NCI-H2029 treated with DMSO at 0.1 percent for 48 hours (cell line): ENCODE measurements around the gene ZMAT5.

Experiments
- DNase-seq: peaks from one replicate; lab custom pipeline; 2025; lab: John Stamatoyannopoulos, UW

Gene ZMAT5

DNA sequence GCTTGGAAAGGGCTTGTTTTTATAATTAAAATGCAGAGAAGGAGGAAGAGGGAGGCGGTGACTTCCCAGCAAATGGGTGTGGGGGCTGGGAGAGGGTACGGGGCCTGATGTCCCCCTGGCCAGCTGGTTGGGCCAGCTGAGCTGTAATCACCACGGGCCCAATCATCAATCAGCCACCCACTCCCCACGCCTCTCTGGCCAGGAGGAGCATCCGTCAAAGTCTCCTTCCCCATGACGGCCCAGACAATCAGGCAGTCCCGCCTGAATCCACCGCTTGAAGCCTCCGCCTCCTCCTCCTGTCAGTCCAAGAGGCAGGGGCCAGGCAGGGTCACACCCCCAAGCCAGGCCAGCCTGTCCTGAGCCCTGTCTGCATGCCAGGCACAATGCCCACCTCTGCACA lies 60.3 kb downstream of the ZMAT5 start:
- no peak for DNase-seq

DNA sequence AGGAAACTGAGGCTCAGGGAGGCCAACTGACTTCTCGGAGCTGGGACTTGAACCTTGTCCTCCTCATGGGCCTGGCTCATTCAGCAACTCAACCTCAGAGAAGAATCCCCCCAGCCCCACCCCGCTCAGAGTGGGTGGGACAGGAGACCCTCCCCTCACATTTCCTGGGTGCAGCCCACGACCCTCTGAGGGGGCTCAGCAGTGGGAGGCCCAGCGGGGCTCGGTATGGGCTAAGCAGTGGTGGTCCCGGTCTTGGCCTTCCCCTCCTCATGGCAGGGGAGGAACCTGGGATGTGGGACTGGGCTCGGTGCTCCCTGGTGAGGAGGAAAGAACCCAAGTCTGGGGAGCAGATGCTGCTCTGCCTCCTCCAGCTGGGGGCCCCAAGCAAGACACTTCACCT lies 61.2 kb downstream of the ZMAT5 start:
- DNase-seq, result no peak

DNA sequence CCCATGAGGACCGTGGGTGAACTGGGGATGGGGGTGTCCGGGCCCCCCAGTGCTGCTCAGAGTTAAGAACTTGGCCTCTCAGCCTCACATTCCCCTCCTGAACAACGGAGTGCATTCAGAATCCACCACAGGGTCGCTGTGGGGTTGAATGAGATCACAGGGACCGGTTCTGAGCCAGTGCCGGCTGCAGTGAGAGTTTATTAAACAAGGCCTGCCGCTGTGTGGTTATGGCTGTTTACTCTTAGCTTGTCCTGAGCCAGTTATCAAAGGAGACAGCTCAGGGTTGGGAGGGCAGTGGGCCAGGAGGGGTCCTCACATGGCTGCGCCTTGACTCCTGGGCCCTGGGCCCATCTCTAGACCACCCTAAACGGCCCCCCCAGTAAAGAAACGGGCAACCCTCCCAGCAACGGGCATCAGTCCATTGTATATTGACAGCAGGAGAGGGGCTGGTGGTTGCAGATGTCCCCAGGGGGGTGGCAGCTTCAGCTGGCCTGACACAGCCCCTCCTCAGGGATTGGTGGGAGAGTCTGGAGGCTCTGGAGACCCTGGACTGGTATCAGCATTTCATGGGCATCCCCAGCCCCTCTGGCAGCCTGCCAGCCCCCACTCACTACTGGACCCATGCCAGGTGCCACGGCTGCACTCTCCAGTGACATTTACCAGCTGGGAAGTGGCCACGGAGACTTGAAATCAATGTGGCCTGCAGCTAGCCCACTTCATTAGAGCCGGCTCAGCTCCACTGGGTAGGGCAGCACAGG lies 62.1 kb downstream of the ZMAT5 start:
- no peak for DNase-seq

DNA sequence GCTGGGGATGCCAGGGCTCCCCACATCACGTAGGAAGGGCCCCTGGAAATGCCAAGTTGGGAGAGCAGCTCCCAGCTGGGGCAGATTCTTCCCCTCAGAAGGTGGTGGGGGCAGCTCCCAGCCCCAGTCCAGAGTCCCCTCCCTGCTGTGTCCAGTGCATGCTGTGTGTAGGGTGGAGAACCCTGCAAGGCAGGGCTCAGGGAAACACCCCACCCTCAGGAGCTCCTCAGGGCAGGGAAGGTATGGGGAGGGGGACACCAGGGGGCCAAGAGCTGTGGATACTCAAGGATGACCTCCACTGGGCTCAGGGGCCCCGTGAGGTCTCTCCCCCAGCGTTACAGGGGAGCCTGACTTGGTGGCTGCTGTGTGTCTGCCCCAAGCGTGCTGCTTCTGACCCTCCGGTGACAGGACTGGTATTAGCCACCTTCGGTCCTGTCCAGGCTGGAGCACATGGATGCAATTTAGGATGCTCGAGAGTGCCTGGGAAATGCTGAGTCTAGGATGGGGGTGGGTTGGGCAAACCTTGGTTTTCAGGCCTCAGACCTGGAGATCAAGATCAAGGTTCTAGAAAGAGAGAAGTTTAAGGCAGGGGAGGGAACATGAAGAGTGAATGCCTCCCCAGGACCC lies 63.1 kb downstream of the ZMAT5 start:
- no peak for DNase-seq

DNA sequence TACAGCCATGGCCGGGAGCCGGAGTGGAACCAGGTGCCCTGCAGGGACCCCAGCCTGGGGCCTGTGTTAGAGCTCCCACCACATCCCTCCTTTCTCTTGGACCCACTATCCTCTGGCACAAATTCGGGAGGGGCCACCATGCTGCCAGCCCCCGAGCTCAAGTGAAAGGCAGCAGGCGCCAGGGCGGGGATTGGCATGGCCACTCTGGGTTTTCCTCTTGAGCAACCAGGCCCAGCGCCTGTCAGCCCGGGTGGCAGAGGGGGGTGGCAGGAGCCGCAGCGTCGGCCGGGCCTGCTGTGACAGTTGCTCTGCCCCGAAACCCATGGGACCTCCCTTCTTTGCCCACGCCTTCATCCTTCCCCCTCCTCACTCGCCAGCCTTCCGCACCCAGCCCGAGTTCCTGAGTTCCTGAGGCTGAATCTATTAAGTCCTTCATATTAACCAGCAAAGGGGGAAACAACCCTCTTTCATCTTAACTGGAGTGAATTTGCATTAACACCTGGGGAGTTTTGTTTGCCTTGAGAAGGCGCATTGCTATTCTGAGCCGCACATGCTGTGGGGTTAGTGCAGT lies 63.8 kb downstream of the ZMAT5 start:
- no peak for DNase-seq

DNA sequence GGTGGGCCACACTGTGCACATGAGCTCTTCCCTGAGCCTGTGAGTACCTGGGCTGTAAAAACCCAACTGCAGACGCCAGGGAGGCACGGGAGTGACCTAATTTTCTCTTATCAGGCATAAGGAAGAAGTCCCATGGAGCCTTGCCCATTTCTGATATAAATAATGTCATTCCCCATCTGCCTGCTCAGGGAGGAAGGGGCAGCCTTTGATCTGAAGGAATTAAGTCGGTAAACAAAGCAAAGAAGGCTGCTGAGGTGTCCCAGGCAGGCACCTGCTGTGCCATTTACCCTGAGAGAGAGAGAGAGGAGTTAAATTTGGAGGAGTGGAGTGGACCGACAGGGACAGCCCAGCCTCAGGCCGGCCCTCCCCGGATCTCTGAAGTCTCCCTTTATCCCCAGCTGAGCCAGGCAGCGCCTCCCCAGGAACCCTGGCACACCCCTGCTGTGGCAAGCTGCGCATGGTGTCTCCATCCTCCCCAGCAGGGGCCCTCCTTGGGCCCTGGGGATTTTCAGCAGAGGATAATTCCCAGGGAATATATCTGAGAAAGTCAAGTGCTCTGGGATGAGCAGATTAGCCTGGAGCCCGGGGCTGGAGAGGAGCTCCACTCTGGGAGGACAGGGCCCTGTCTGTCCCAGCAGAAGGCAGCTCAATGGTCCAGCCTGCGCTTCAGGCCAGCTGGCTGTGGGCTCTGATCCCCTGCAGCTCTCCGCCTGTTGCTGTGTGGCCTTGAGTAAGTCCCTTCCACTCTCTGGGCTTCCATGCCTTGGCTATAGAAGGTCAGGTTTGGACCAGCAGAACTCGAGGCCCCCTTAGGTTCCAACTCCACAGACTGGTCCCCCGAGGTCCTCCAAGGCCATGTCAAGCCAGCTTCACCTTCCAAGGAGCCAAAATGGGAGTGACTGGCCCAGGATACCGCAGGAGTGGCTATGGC lies 64.5 kb downstream of the ZMAT5 start:
- DNase-seq, result no peak

DNA sequence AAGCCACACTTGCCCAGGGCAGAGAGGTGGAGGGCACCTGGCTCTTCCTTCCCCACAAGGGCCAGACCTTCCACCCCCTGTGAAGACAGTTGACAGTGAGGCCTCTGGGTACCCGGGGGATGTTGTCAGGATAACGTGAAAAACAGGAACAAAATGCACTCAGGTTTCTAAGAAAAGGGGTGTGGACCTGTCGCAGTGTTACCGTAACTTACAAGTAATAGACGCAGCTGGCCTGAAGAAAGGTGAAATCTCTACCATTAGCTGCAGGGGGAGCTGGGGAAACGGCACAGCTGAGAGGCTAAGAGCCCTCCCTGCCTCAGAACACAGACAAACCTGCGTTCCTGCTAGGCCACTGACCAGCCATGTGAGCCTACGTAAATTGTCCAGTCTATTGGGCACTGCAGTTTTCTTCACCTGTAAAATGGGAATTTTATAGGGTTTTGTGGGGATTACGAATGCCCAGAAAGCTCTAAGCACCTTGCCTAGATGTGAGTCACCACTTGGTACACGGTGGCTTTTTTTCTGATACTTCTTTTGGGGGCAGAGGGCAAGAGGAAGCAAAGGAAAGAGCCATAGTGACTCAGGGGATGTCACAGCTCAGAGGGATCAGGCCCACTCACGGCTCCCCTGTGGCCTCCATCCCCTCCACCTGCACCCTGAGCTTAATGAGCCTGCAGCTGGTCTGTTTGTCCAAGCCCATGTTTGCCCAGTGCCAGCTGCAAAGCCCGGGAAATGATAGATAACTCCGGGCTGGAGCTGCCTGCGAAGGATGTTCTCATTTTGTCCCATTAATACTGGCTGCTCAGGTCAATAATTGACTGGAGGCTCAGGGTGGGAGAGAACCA lies 65.4 kb downstream of the ZMAT5 start:
- peak; percentile 34 for DNase-seq

DNA sequence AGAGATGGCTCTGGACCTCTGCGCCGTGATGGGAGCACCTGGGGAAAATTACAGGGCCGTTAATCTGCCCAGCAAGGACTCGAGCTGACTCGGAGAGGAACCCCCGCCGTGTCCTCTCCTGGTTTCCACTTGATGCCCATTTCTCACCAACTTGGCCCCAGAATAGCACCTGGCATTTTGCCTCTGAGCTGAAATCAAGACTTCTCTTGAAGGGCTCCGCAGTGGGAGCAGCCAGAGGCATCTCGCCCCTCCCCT lies 66.0 kb downstream of the ZMAT5 start:
- no peak for DNase-seq

DNA sequence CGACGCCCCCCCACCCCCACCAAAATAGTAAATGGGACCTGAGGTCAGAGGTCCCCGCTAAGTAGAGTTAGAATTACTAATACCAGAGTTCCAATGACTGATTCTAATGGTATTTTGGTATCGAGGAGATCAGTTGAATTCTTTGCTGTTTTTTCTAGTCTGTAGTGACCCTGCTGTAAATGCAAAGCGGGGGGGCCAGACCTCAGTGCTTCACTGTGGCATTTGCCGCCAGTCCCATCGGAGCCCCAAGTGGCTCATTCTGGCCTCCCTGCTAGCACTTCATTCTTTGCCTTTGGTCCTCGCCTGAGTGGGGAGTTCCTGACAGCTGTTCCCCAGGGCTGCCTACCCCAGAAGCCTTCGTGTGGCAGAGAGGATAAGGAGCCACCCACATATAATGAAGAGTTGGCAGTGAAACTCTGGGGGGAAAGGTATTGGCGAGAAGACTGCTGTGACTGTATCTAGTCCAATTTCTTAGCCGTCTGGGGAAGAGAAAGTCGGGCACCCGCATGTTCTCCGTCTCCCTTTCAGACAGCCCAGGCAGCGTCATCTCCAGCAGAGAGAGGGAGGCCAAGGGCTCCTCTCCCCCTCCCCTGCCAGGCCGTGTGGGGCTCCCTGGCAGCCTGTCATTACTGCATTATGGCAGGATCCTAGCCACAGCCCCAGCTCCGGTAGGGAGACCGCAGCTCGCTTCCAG lies 66.5 kb downstream of the ZMAT5 start:
- no peak for DNase-seq

DNA sequence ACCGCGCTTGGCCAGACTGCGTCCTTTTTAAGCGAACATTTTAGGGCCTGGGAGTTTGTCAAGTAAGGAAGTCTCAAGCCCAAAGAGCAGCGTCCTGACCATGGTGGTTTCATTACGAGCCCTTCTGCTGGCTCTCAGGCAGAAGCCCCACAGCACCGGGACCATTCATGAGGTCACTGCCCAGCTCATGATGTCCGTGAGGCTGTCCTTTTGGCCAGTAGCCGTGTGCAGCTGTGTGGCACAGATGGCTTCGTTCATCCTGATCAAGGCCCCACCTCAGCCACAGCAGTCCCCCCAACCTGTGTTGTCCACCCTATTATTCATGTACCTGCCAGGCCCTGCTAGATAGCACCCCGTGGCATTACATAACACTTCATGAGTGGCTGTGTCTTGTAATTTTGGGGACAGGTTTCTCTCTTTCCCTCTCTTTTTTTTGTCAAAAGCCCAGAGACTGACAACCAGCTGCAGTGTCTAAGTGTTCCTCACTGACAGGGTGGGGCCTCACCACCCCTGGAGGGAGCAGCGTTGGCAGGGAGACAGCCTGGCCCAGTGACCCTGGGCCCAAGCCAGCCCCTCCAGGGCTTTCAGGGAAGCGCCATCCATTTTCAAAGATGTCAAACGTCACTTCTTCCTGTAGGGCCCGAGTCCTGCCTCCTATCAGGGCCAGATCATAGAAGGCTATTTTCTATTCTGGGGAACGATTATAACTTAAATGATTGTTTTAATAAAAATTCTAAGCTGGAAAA lies 68.8 kb downstream of the ZMAT5 start:
- no peak for DNase-seq

DNA sequence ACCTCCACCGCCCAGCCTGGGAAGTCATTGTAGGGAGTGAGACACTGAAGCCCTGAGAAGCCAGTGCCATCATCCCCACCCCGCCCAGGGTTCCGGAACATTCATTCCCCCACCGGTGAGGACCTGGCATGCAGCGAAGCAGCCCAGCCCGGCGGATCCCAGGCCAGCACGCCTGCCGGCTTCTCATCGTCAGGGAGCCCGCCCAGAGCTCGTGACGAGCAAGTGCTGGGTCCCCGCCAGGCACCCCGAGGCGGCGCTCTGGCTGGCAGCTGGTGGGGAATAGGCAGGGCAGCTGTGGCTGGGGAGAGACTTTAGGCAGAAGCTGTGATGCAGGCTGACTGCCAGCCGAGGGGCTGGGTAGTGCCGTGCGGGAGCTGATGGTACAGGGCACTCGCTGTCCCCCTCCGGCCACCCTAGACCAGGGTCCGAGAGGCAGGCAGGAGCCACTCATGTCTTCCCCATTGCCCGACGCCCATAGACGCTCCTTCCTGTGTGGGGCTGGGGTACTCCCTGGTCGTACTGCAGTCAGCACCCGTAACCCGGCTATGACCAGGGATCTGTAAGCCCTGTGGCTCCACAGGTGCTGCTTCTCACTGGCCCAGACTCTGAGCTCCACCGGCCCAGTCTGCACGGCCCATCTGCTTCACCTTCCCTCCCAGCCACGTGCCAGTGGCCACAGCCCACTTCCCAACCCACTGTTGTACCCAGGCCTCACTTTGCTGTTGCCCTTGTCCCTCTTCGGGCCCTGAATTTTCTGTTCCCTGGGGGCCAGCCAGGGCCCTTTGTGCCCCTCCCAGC lies 71.5 kb downstream of the ZMAT5 start:
- DNase-seq, result no peak

DNA sequence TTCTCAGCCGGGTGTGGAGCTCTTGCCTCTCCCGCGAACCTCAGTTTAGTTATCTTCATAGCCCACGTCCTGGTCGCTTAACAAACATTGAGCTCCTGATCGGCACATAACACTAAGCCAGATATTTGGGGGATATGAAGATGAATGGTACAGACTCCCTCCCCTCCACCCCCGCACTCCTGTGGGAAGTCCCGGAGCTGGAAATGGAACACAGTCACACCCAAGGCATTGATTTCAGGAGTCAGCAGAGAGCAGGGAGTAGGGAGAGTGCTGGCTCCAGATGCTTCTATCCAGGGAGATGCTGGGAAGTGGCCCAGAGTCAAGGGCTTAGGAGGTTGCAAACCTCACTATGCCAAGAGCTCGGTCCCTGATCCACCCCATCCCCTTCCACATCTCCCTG lies 73.1 kb downstream of the ZMAT5 start:
- DNase-seq, result no peak

DNA sequence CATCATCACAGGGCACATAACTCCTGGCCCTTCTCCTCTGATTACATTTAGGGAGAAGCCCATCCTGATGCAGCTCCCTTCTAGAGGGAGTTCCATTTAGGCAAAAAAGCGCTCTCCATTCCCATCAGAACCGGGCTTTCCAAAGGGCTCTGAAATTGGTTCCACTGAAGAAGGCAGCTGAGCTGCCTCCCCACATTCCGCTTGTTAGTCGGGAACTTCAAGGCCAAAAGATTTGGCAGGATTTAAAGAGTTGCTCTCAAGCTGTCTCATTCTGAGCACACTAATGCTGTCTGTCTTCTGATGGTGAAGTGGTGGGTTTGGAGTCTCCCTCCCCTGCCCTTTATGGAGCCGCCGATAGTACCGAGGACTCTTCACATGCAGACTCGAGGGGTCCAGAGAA lies 73.6 kb downstream of the ZMAT5 start:
- DNase-seq, result no peak

DNA sequence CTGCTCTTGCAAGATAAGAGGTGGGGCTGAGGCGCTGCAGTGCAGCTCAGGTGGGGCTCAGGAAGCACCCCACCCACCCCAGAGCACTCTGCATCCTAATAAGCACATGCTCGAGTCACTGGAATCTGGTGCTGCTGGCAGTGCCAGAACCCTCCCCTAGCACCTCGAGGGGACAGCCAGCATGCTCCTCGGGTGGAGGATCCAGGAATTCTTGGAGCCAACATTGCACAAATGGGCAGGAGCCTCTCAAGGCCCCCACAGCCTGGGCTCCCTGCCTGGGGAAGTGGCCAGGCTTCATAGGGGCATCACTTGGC lies 74.5 kb downstream of the ZMAT5 start:
- no peak for DNase-seq

DNA sequence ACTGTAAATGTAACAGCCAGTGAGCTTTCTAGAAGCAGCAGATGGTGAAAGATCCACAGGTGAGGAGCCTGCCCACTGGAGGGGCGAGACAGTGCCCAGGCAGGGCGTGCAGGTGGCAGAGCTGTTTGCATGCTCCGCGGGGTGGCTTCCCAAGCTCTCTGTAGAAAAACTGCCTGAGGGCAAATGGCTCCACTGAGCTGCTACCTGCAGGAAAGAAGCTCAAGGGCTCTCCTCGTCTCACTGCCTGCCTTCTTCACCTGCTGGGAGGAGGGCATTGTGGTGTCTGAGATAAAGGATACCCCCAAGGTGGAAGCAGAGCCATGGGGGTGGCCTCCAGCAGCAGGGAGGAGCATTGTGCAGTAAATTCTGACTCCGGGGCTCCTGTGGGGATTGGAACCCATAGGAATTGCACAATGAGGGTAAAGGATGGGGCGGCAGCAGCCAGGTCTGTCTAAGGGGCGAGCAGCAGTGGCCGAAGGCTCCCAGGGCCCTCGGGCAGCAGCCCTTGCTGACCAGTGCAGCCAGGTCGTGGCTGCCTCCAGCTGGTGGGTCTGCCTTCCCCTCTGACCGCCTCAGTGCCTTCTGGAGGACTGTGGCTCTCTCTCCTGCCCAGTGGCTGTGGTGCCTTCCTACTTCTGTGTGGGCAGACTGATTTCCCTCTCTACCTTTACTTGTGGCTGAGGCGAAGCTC lies 75.0 kb downstream of the ZMAT5 start:
- DNase-seq, result no peak

DNA sequence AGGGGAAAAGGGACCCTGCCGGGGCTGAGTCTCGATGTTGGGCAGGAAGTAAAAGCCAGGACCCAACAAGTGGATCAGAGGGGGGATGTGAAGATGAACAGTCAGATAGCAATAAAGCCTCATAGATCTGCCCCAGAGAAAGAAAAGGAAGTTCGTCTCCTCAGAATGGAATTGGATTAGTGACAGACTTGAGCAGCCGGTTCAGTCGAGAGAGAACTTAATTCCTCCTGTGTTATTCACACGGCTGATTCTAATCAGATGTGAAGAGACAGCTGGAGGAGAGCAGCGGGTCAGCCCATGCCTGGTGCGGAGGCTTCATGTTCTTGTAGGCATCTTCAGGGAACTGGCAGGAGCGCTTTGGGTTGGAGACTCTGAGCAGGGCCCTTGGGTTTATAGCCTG lies 76.3 kb downstream of the ZMAT5 start:
- DNase-seq, result no peak

DNA sequence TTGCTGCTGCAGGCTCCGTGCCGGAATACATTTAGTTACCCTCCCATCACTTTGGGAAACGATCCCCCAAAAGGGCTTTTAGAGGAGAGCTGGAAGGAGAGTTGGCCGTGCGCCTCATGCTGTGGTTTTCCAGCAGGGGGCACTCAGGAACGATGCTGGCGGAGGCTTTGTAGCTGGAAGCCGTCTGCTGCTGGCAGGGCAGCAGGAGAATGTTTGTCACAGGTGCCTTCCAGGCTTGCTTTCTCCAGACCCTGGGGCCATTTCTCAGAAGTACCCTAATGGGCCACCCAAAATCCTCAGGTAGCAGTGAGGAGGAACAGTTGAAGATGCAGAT lies 77.0 kb downstream of the ZMAT5 start:
- DNase-seq, result peak; percentile 10

DNA sequence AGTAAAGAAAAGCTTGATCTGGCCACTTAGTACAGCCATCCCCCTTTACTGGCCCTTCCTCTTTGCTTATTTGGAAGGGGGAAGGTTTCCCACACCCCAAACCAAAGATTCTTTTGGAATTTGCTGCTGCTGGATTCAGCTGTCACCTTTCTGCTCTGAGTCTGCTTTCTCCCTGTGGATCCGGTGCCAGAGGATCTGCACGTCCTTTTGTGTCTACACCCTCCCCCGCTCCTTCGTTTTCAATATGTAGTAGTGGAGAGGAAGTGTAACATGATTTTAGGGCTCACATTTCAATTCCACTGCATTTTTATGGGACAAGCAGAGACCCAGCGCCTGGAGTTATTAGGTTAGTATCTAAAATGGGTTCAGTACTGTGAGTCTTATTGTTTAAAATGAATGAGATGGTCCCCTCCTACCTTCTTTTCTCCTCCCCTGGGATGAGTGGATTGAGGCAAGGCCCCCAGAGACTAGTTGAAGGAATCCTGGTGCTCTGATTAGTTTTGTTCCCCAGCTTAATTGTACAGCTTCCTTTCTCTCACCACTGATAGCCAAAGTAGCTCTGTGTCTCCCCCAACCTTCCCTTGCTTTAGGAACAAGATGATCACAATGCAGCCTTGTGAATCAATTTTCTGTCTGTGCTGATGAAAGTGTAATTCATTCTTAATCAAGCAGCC lies 77.5 kb downstream of the ZMAT5 start:
- peak; percentile 46 for DNase-seq

DNA sequence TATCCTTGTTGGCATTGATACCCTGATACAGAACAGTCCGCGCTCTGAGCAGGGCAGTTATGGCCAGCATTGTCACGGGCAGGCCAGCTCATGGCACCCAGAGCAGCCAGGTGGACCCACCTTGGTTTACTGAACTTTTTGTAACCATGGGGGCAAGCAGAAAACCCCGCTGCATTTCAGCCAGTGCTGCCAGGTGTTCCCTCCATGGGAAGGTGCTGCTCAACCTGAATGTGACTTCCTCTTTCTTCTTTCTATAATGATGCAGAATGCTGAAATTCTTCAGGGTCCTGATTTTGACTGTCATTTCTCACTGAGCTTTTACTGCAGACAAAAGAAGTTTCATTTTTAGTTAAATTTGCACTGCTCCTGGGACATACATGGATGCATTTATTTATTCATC lies 82.6 kb downstream of the ZMAT5 start:
- no peak for DNase-seq
